Activated CD4-positive, alpha-beta memory T cell treated with anti-CD3 and anti-CD28 coated beads for 36 hours (primary cell): Measurements from ENCODE around the gene KLK6. TPM values are rescaled to one million over a fixed set of nuclear protein-coding genes. Genes with fewer than 3 reads are reported as not detected.

Experiments
- CTCF ChIA-PET: fragments of 350-600 bp; sonication (Branson Sonifier 250); formaldehyde crosslinking; loops from one replicate; lab custom pipeline; 2021; ENCODE audit warnings: antibody characterized with exemption, inconsistent platforms; lab: Charles Lee
- POLR2A ChIA-PET: fragments of 350-600 bp; sonication (Branson Sonifier 250); formaldehyde crosslinking; loops from one replicate; lab custom pipeline; 2021; ENCODE audit warnings: antibody characterized with exemption; lab: Charles Lee
- DNase-seq: peaks from one replicate; pipeline ENCODE4 v3.0.0-alpha.2; 2020
- H3K27ac Mint-ChIP-seq: one replicate; pipeline ENCODE4 v1.8.0; 2021; ENCODE audit warnings: mixed read lengths
- H3K27me3 Mint-ChIP-seq: one replicate; pipeline ENCODE4 v1.8.0; 2021; ENCODE audit warnings: mixed read lengths
- H3K36me3 Mint-ChIP-seq: one replicate; pipeline ENCODE4 v1.8.0; 2021; ENCODE audit warnings: mixed read lengths
- H3K4me1 Mint-ChIP-seq: one replicate; pipeline ENCODE4 v1.8.0; 2021; ENCODE audit warnings: low read depth, mixed read lengths
- H3K4me3 Mint-ChIP-seq: one replicate; pipeline ENCODE4 v1.8.0; 2021; ENCODE audit warnings: mild to moderate bottlenecking, mixed read lengths
- H3K9me3 Mint-ChIP-seq: one replicate; pipeline ENCODE4 v1.8.0; 2021; ENCODE audit warnings: mixed read lengths
- intact Hi-C: fragments of 100-400 bp; cut with micrococcal nuclease; formaldehyde crosslinking; loops from one replicate; pipeline ENCODE4 v1.15.1; 2023
- total RNA-seq, 2 experiments: library from RNA; stranded (reverse); gene quantifications; one replicate each; pipeline ENCODE4 v1.2.3, GENCODE V29; 2021

The KLK6 gene
- total RNA-seq, 2 experiments from 2014 or later: not detected

- Mint-ChIP-seq H3K9me3 (no peaks in the 10 kb centered on the region), H3K27me3 (peaks cover 17% of the 10 kb centered on the region), H3K27ac (no peak overlapping the region), H3K4me3 (no peak overlapping the region), H3K36me3 (no peaks in the 10 kb centered on the region), H3K4me1 (no peaks in the 10 kb centered on the region)
- DNase-seq: no peak
- CTCF ChIA-PET: interaction anchor here (1.2 to 3.0 kb wide), 2 partner anchors 12 to 163 kb away, joined by 4 to 7 read pairs; no protein-coding TSS in a partner anchor
- intact Hi-C loops: no loop called here
- POLR2A ChIA-PET: no interaction called here
Observed at GRCh38 chr19:50933640-50934039, 35.8 kb downstream of the KLK6 start.

DNA sequence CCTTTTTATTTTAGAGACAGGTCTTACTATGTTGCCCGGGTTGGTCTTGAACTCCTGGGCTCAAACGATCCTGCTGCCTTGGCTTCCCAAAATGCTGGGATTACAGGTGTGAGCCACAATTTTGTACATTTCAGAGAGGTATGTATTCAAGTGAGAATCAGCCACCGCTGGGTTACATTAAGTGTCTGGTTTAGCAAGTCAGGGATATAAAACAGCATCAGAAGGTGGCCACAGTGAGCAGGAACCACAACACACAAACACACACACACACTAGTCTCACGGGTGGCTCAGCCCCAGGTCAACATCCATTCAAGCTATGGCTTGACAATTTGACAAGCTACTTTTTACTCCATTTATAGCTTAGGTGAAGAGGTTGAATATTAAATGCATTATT, 36.7 kb downstream of the KLK6 start:
- Mint-ChIP-seq H3K27ac (no peak overlapping the region), H3K9me3 (no peaks in the 10 kb centered on the region), H3K4me1 (no peaks in the 10 kb centered on the region), H3K4me3 (no peak overlapping the region), H3K36me3 (no peaks in the 10 kb centered on the region), H3K27me3 (peaks cover 18% of the 10 kb centered on the region)
- intact Hi-C loops: no loop called here
- ChIA-PET POLR2A (no interaction called here), CTCF (interaction anchor here (0.6 to 1.2 kb wide), 2 partner anchors 8 to 11 kb away, joined by 3 to 4 read pairs; no protein-coding TSS in a partner anchor)
- no peak for DNase-seq

DNA sequence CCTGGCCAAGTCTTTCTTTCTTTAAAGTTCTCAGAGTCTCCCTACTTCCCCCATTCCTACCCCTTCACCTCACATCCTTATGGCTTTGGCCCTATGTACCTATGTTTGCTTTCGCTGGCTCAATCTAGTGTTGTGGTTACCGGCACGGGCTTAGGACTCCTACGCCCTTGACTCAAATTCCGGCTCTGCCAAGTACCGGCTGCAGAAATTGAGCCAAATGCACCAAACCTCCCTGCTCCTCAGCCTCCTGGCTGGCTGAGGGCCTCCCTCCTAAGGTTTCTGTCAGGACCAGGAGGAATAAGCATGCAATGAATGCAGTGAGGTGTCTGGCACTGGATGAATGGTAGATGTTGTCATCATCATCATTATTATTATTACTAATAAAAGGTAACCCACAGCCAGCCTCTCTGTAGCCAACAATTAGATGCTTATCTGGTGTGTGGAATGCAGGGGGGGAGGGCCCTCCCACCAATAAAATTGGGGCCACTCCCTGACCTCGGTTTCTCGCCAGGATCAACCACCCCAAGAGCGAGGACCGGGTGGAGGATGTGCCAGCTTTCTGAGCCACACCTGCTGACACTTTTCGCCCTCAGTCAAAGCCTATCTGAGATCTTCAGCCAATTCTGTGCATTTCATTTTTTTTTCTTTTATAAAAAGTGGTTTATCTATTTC, 37.2 kb downstream of the KLK6 start:
- no peak for DNase-seq
- Mint-ChIP-seq H3K27me3 (peaks cover 14% of the 10 kb centered on the region), H3K4me3 (no peak overlapping the region), H3K4me1 (no peaks in the 10 kb centered on the region), H3K27ac (no peak overlapping the region), H3K36me3 (no peaks in the 10 kb centered on the region), H3K9me3 (no peaks in the 10 kb centered on the region)
- intact Hi-C loops: no loop called here
- ChIA-PET POLR2A (no interaction called here), CTCF (interaction anchor here (0.6 kb wide), 1 partner anchor 8 kb away, joined by 3 read pairs; no protein-coding TSS in a partner anchor)

- H3K9me3 Mint-ChIP-seq: no peaks in the 10 kb centered on the region
- peaks cover 14% of the 10 kb centered on the region for H3K27me3 Mint-ChIP-seq
- CTCF ChIA-PET: interaction anchor here (0.6 to 2.8 kb wide), 3 partner anchors 9 to 357 kb away, joined by 3 to 11 read pairs (median 6); no protein-coding TSS in a partner anchor
Observed at GRCh38 chr19:50931023-50931422, 38.4 kb downstream of the KLK6 start.

DNA sequence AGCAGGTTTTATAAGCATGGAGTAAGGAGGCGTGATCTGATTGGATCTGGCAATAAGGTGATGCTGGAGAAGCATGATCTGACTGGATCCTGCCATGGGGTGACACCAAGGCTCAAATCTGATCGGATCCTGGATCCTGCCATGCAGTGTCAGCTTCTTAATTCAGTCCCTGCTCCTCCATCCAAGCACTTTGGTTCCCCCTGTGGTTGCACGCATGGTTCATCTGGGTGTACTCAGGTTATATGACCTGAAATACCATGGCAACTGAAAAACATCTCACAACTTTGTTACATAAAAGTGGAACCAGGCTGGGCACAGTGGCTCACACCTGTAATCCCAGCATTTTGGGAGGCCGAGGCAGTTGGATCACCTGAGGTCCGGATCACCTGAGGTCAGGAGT, 40.6 kb downstream of the KLK6 start:
- CTCF ChIA-PET: interaction anchor here (1.3 to 2.8 kb wide), 4 partner anchors 7 to 168 kb away, joined by 3 to 11 read pairs (median 4); no protein-coding TSS in a partner anchor
- Mint-ChIP-seq H3K27ac (no peak overlapping the region), H3K9me3 (no peaks in the 10 kb centered on the region), H3K36me3 (no peaks in the 10 kb centered on the region), H3K4me3 (no peak overlapping the region), H3K4me1 (no peaks in the 10 kb centered on the region), H3K27me3 (peaks cover 11% of the 10 kb centered on the region)
- POLR2A ChIA-PET: no interaction called here
- intact Hi-C loops: loop anchor here (10.0 kb wide), 1 partner anchor 124 kb away; no protein-coding TSS in a partner anchor
- no peak for DNase-seq

More at GRCh38 chr19:50931023-50931422, 38.4 kb downstream of the KLK6 start:
- H3K4me1 Mint-ChIP-seq: no peaks in the 10 kb centered on the region
- intact Hi-C loops: no loop called here
- no peak overlapping the region for H3K27ac Mint-ChIP-seq
- no peak overlapping the region for H3K4me3 Mint-ChIP-seq
- DNase-seq: no peak
- POLR2A ChIA-PET: no interaction called here
- no peaks in the 10 kb centered on the region for H3K36me3 Mint-ChIP-seq

GRCh38 chr19:50926144-50926543, 43.2 kb downstream of the KLK6 start:
- Mint-ChIP-seq H3K36me3 (no peaks in the 10 kb centered on the region), H3K27ac (no peak overlapping the region), H3K4me1 (peaks cover 10% of the 10 kb centered on the region), H3K4me3 (no peak overlapping the region), H3K27me3 (peaks cover 15% of the 10 kb centered on the region), H3K9me3 (no peaks in the 10 kb centered on the region)
- no peak for DNase-seq
- CTCF ChIA-PET: interaction anchor here (1.5 kb wide), 1 partner anchor 10 kb away, joined by 3 read pairs; no protein-coding TSS in a partner anchor
- intact Hi-C loops: loop anchor here (10.0 kb wide), 1 partner anchor 121 kb away; no protein-coding TSS in a partner anchor
- POLR2A ChIA-PET: no interaction called here

DNA sequence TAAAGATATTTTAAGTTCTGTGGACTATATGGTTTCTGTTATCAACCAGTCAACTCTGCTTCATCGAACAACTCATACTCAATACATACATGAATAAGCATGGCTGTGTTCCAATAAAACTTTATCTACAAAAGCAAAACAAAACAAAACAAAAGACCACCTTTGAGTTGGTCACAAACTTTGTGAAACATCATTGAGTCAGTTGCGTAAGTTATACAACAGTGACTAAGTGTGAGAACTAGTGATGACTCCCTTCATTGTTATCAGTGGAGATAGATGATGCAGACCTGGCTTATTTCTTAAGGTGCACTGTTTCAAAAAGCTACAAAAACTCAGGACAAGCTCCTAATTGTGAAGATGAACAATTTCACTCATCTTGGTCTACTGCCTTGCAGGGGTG, 43.7 kb downstream of the KLK6 start:
- H3K4me1 Mint-ChIP-seq: peaks cover 10% of the 10 kb centered on the region

GRCh38 chr19:50924586-50924985, 44.8 kb downstream of the KLK6 start:
- Mint-ChIP-seq H3K4me1 (peaks cover 10% of the 10 kb centered on the region), H3K9me3 (no peaks in the 10 kb centered on the region), H3K36me3 (no peaks in the 10 kb centered on the region), H3K27ac (no peak overlapping the region), H3K27me3 (peaks cover 21% of the 10 kb centered on the region), H3K4me3 (no peak overlapping the region)
- ChIA-PET CTCF (interaction anchor here (0.6 to 1.1 kb wide), 3 partner anchors 8 to 27 kb away, joined by 3 to 4 read pairs (median 3); no protein-coding TSS in a partner anchor), POLR2A (no interaction called here)
- no peak for DNase-seq
- intact Hi-C loops: loop anchor here (5.0 to 10.0 kb wide), 2 partner anchors 120 to 217 kb away; no protein-coding TSS in a partner anchor

More for the DNA sequence above, 43.7 kb downstream of the KLK6 start:
- intact Hi-C loops: loop anchor here (10.0 kb wide), 1 partner anchor 121 kb away; no protein-coding TSS in a partner anchor
- no peak overlapping the region for H3K27ac Mint-ChIP-seq
- H3K36me3 Mint-ChIP-seq: no peaks in the 10 kb centered on the region
- ChIA-PET POLR2A (no interaction called here), CTCF (interaction anchor here (0.9 to 1.5 kb wide), 2 partner anchors 10 to 171 kb away, joined by 3 read pairs; no protein-coding TSS in a partner anchor)
- no peaks in the 10 kb centered on the region for H3K9me3 Mint-ChIP-seq
- H3K4me3 Mint-ChIP-seq: no peak overlapping the region
- DNase-seq: no peak
- H3K27me3 Mint-ChIP-seq: peaks cover 12% of the 10 kb centered on the region

DNA sequence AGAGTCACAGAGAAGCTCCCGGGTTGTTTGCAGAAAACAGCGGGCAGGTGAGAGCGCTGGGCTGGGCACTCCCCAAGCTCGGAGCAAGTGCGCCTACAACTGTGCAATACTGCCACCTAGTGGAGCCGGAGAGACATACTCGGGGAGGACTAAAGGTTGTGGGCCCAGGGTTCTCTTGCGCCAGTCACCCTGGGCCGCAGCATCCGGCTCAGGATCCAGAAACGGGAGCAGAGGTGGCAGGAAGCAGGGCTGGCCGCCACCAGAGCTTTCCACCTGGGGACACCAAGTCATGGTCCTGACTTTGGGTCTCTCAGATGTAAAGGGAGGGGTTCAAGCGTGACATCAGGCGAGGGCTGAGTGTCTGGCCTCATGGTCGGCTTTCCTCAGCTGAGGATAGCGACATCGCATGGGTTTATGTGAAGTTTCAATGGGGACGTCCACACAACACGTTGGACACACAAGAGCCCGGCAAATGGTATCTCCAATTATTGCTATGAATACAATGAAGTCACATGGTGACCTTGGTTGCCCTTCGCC, 47.0 kb downstream of the KLK6 start:
- CTCF ChIA-PET: interaction anchor here (0.5 to 2.5 kb wide), 39 partner anchors 8 to 670 kb away, joined by 3 to 23 read pairs (median 4); partner anchors contain the start of gene C19orf81
- intact Hi-C loops: loop anchor here (1.0 to 10.0 kb wide), 4 partner anchors 16 to 385 kb away; no protein-coding TSS in a partner anchor
- Mint-ChIP-seq H3K4me1 (peaks cover 10% of the 10 kb centered on the region), H3K4me3 (no peak overlapping the region), H3K27me3 (peaks cover 28% of the 10 kb centered on the region), H3K27ac (no peak overlapping the region), H3K36me3 (no peaks in the 10 kb centered on the region), H3K9me3 (no peaks in the 10 kb centered on the region)
- peak; percentile 84 for DNase-seq
- POLR2A ChIA-PET: interaction anchor here (1.0 kb wide), 1 partner anchor 119 kb away, joined by 3 read pairs; no protein-coding TSS in a partner anchor

DNA sequence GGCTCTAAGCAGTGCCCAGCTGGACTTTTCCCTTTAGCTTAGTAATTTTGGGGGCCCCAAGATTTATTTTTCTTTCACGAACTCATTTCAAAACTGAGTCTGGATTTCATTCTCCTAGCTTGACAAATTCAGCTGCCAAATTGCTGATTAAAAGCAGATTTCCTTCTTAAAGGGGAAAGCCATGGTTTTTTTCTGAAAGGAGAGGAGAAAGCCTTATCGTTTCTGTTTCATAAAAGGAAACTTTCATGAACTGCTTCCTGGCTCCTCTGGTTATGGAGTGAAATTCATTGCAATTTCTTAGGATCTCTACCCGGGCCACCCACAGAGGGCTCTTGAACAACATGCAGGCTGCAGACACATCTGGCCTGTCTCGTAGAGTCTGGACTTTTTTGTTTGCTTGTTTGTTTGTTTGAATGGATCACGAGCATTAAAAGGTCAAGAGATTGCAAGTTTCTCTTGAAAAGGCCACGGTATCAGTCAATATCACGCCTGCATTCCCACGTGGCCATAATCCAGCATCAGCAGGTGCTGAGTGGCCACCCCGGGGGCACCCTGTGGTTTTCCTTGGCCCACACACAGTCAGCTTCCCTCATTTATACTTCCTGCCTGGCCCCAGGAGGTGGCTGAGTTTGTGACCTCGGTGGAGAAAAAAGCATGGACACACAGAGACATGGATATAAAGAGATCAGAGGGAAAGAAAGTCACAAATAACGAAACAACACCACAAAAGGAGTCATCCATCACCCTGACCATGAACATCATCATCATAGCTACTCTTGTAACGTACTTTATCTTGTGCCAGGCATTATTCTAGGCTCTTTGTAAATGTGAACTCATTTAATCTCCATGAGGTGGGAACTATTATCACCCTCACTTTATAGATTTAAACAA, 47.7 kb downstream of the KLK6 start:
- intact Hi-C loops: loop anchor here (1.0 to 10.0 kb wide), 4 partner anchors 15 to 384 kb away; no protein-coding TSS in a partner anchor
- H3K27ac Mint-ChIP-seq: no peak overlapping the region

DNA sequence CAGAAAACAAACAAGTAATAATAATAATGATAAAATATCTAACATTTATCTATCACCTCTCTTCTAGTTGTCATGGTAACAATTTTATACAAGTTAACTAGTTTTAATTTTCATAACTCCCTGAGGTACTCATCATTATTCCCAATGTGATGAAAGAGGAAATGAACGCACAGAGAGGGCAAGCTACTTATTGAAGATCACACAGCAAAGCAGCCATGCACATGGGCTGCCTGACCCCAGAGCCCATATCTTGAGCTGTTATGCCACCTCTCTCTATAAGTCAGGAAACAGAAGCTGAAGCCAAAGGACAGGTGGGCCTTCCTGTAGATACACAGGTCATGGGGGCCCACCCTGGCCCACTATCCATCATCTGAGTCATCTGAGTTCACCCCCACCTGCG, 53.3 kb downstream of the KLK6 start:
- Mint-ChIP-seq H3K36me3 (no peaks in the 10 kb centered on the region), H3K9me3 (no peaks in the 10 kb centered on the region), H3K27me3 (peaks cover 26% of the 10 kb centered on the region), H3K4me3 (no peak overlapping the region), H3K4me1 (peaks cover 2% of the 10 kb centered on the region), H3K27ac (no peak overlapping the region)
- CTCF ChIA-PET: no interaction called here
- DNase-seq: no peak
- POLR2A ChIA-PET: no interaction called here
- intact Hi-C loops: no loop called here

More for the DNA sequence above, 47.7 kb downstream of the KLK6 start:
- DNase-seq: no peak
- H3K27me3 Mint-ChIP-seq: peaks cover 32% of the 10 kb centered on the region
- H3K4me1 Mint-ChIP-seq: peaks cover 10% of the 10 kb centered on the region
- H3K9me3 Mint-ChIP-seq: no peaks in the 10 kb centered on the region
- H3K36me3 Mint-ChIP-seq: no peaks in the 10 kb centered on the region
- H3K4me3 Mint-ChIP-seq: no peak overlapping the region
- ChIA-PET POLR2A (interaction anchor here (1.0 kb wide), 1 partner anchor 118 kb away, joined by 3 read pairs; no protein-coding TSS in a partner anchor), CTCF (interaction anchor here (0.5 to 2.5 kb wide), 39 partner anchors 9 to 669 kb away, joined by 3 to 23 read pairs (median 4); partner anchors contain the start of gene C19orf81)
